Body of pancreas (tissue), 4 donors: ENCODE data around the gene GNAS-AS1. TPM values are rescaled to one million over a fixed set of nuclear protein-coding genes. Genes with fewer than 3 reads are reported as not detected.

Experiments used
- ATAC-seq: fragments of 150-250 bp; one replicate; pipeline ENCODE4 v1.9.1; 2016
- DNase-seq, 4 donors: peaks; one replicate each; pipeline ENCODE4 v3.0.0-alpha.2; 2019
- H3K27ac ChIP-seq, 4 donors: fragments of 200-600 bp; sonication (generic); 1 replicate in 3 of 4; 2 replicates in 1 of 4; pipeline versions ENCODE4 v1.5.1 to v1.6.1; 2016 to 2019; ENCODE audit warnings: mild to moderate bottlenecking in 1 of 4, mixed read lengths in 1 of 4, moderate library complexity in 1 of 4
- H3K27me3 ChIP-seq, 2 donors: fragments of 200-600 bp; sonication (generic); one replicate each; pipeline ENCODE4 v1.6.0; 2016; ENCODE audit warnings: mild to moderate bottlenecking in 1 of 2
- H3K36me3 ChIP-seq, 2 donors: fragments of 200-600 bp; sonication (generic); replicated peaks in 1 of 2; 2 replicates each; pipeline ENCODE4 v1.5.1; 2016; ENCODE audit warnings: low read depth in 2 of 2; ENCODE audit not compliant: insufficient read depth in 1 of 2
- H3K4me1 ChIP-seq: fragments of 200-600 bp; sonication (generic); one replicate; pipeline ENCODE4 v1.6.0; 2016
- H3K4me3 ChIP-seq, 2 donors: fragments of 200-600 bp; sonication (generic); 1 replicate in 1 of 2; 2 replicates in 1 of 2; pipeline ENCODE4 v1.5.1; 2016 to 2019
- H3K9me3 ChIP-seq, 3 donors: fragments of 200-600 bp; sonication (generic); 1 replicate in 2 of 3; 2 replicates in 1 of 3; pipeline ENCODE4 v1.5.1; 2016
- CTCF ChIP-seq, 7 experiments: fragments of 450-650 bp in 4 of 7; fragments of 200-600 bp in 3 of 7; sonication (generic) in 3 of 7; IDR thresholded peaks; one replicate each; pipeline ENCODE4 v1.5.1; 2016 to 2019; ENCODE audit warnings: antibody characterized with exemption in 7 of 7
- POLR2A ChIP-seq, 3 donors: fragments of 450-650 bp; IDR thresholded peaks; one replicate each; pipeline ENCODE4 v1.6.1; 2016; ENCODE audit warnings: antibody characterized with exemption in 3 of 3, mild to moderate bottlenecking in 2 of 3
- WGBS, 2 donors: methylation state at CpG; one replicate each; pipeline ENCODE4 v1.1.5; 2017; 5-methylcytosine and 5-hydroxymethylcytosine counted together
- intact Hi-C: fragments of 100-400 bp; cut with DNase I; formaldehyde crosslinking; loops from one replicate; pipeline ENCODE4 v1.15.1; 2023
- total RNA-seq, 2 donors: library from RNA; depleted of rRNA; stranded (reverse); fragments of >200 nt; gene quantifications; one replicate each; pipeline ENCODE4 v1.1.0, GENCODE V29; 2016

GNAS-AS1 gene
- total RNA-seq, 2 donors from 2014 or later: 1.0 to 3.0 TPM

DNA sequence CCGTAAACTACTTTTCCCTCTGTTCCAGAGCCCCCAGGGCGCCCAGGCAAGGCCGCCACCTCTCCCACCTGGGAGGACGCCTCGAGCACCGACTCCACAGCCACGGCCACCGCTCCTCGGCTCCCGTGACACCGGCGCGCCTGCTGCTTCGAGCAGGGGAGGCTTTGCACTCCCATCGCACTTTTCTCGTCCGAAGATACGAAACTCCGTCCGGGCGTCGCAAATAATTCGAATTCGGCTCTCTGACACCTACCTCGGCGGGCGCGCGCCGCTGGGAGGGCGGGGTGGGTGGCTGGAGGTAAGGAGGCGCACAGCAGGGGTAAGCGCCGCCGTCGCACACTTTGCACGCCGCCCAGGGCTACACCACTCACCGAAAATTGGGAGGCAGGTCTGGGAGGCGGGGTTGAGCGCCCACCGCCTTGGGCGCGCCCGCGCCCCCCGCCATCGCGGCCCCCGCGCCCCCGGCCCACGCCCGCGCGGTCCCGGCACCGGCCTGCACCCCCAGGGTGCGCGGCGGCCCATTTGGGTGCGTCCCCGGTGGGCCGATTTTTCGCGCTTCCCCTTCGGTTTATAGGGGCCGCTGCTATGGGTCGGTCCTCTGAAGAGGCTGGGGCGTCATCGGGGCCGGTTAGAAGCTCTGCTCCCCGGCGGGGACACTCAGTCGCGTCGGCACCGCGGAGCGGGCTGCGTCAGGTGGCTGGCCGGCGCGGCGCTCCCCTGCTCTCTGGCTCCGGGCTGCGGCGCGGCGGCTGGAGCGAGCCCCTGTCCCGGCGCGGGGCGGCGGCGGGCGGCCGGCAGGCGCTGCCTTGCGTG, 38.0 kb upstream of the GNAS-AS1 start:
- TF ChIP-seq CTCF (IDR thresholded peaks at IDR 0.05): no peak
- peak; percentile 89 to 91 (median 91) for TF ChIP-seq POLR2A (IDR thresholded peaks at IDR 0.05)
- Histone ChIP-seq H3K27me3 (no peaks in the 10 kb centered on the region), H3K4me3 (peak overlapping the region; percentile 16 to 40), H3K4me1 (peaks cover 13% of the 10 kb centered on the region), H3K27ac (peak overlapping the region; percentile 29 to 99 (median 76)), H3K36me3 (no peaks in the 10 kb centered on the region), H3K9me3 (no peaks in the 10 kb centered on the region)
- peak; percentile 82 to 85 (median 84) for DNase-seq
- ATAC-seq: peak; percentile 69
- intact Hi-C loops: loop anchor here (10.0 kb wide), 1 partner anchor 96 kb away; the partner anchor contains the start of gene NELFCD
- 48 to 72% methylated on average over 74 to 80 of the region's 101 CpGs for WGBS, 2 donors

- Histone ChIP-seq H3K4me3 (peak overlapping the region; percentile 16 to 40), H3K9me3 (no peaks in the 10 kb centered on the region), H3K36me3 (no peaks in the 10 kb centered on the region), H3K27ac (peak overlapping the region in 3 of 4 donors; percentile 29 to 99 (median 97)), H3K4me1 (peaks cover 6% of the 10 kb centered on the region), H3K27me3 (no peaks in the 10 kb centered on the region)
- DNase-seq (peak in 1 of 4 donors; percentile 15), ATAC-seq (no peak)
- no peak for TF ChIP-seq CTCF (IDR thresholded peaks at IDR 0.05)
- TF ChIP-seq POLR2A (IDR thresholded peaks at IDR 0.05): no peak
- intact Hi-C loops: loop anchor here (10.0 kb wide), 1 partner anchor 97 kb away; the partner anchor contains the start of gene NELFCD
- 33 to 39% methylated on average over 12 of the region's 12 CpGs for WGBS, 2 donors
Observed at GRCh38 chr20:58888103-58888502, 37.4 kb upstream of the GNAS-AS1 start.

DNA sequence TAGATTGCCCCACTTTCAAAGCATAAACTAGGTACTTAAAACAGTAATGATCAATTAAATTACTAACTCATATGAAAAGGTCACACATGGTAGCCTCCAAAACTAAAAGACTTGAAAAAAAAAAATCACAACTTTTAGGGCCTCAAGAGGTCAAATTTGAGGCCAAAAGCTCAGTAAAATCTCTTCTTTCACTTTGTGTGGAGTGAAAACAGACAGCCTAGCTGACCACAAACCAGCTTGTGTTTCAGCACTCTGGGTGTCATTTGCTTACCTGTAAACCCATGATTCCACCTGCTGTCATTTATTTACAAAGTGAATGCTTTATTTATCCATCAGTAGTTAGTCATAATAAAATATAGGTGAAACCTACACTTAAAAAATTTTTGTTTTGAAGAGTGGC, 35.8 kb upstream of the GNAS-AS1 start:
- no peaks in the 10 kb centered on the region for H3K36me3 ChIP-seq
- H3K27ac ChIP-seq: no peak overlapping the region
- H3K9me3 ChIP-seq: no peaks in the 10 kb centered on the region
- intact Hi-C loops: loop anchor here (10.0 kb wide), 1 partner anchor 98 kb away; the partner anchor contains the start of gene NELFCD
- TF ChIP-seq CTCF (IDR thresholded peaks at IDR 0.05) (no peak), POLR2A (IDR thresholded peaks at IDR 0.05) (no peak)
- DNase-seq: no peak
- ATAC-seq: no peak
- H3K27me3 ChIP-seq: no peaks in the 10 kb centered on the region
- H3K4me1 ChIP-seq: peaks cover 5% of the 10 kb centered on the region
- H3K4me3 ChIP-seq: no peak overlapping the region

- Histone ChIP-seq H3K4me1 (no peaks in the 10 kb centered on the region), H3K27me3 (no peaks in the 10 kb centered on the region), H3K36me3 (no peaks in the 10 kb centered on the region), H3K9me3 (no peaks in the 10 kb centered on the region), H3K27ac (no peak overlapping the region), H3K4me3 (no peak overlapping the region)
- ATAC-seq (no peak), DNase-seq (no peak)
- no peak for TF ChIP-seq CTCF (IDR thresholded peaks at IDR 0.05)
- no peak for TF ChIP-seq POLR2A (IDR thresholded peaks at IDR 0.05)
- intact Hi-C loops: loop anchor here (10.0 kb wide), 1 partner anchor 100 kb away; the partner anchor contains the start of gene NELFCD
- 60 to 74% methylated on average over 3 of the region's 3 CpGs for WGBS, 2 donors
Observed at GRCh38 chr20:58884966-58885365, 34.3 kb upstream of the GNAS-AS1 start.
